Pancreas (tissue), 10 donors: ENCODE data around the gene PSMD8. TPM values are rescaled to one million over a fixed set of nuclear protein-coding genes. Genes with fewer than 3 reads are reported as not detected.
A peak's percentile ranks its signal among the peaks of the same experiment; 100 is the strongest.

Experiments
- ATAC-seq, 4 donors: fragments of 200-7000 bp; cut with Tn5 transposase; one replicate each; pipeline versions ENCODE4 v1.8.0 to v1.9.1; 2020; ENCODE audit warnings: mild to moderate bottlenecking in 4 of 4, moderate library complexity in 4 of 4
- DNase-seq, 6 donors: peaks; one replicate each; pipeline ENCODE4 v3.0.0-alpha.2; 2020
- FAIRE-seq: peaks from 2 replicates; lab custom pipeline; 2012; peaks lifted over from hg19 to GRCh38; lab: Jason Lieb, UNC
- H3K27ac ChIP-seq, 4 donors: fragments of 200-600 bp; sonication (generic); 1 replicate in 3 of 4; 2 replicates in 1 of 4; pipeline versions ENCODE4 v1.5.0 to v1.8.0; 2020
- H3K27me3 ChIP-seq, 4 donors: fragments of 200-600 bp; one replicate each; pipeline ENCODE4 v1.8.0; 2021
- H3K36me3 ChIP-seq, 3 donors: fragments of 200-600 bp; sonication (generic) in 1 of 3; one replicate each; pipeline versions ENCODE4 v1.5.0 to v1.8.0; 2020 to 2021
- H3K4me1 ChIP-seq, 3 donors: fragments of 200-600 bp; one replicate each; pipeline ENCODE4 v1.8.0; 2021
- H3K4me3 ChIP-seq, 4 donors: fragments of 200-600 bp; sonication (generic) in 2 of 4; one replicate each; pipeline versions ENCODE4 v1.5.0 to v1.8.0; 2020 to 2021
- H3K9me3 ChIP-seq, 4 donors: fragments of 200-600 bp; one replicate each; pipeline ENCODE4 v1.8.0; 2021
- CTCF ChIP-seq, 4 donors: fragments of 200-600 bp; sonication (generic) in 3 of 4; IDR thresholded peaks; one replicate each; pipeline versions ENCODE4 v1.5.0 to v1.8.0; 2021; ENCODE audit warnings: antibody characterized with exemption in 4 of 4
- WGBS, 2 donors: extraction: QIAGEN DNeasy Blood & Tissue Kit; methylation state at CpG; one replicate each; pipeline ENCODE4 v1.1.7; 2013; 5-methylcytosine and 5-hydroxymethylcytosine counted together
- intact Hi-C, 3 donors: fragments of 100-400 bp; cut with DNase I; formaldehyde crosslinking; loops; one replicate each; pipeline versions ENCODE4 v1.11.1 to v1.14.2; 2022
- polyA plus RNA-seq, 2 donors: library from polyadenylated mRNA; stranded (reverse); fragments of 200-250 nt; gene quantifications; one replicate each; pipeline ENCODE4 v1.2.3, GENCODE V29; 2013
- total RNA-seq, 6 donors: library from RNA; stranded (reverse); fragmentation: NEBNext Ultra II Directional in 4 of 6; extraction: Animal tissue kit (Norgen Biotek cat#: 25700) in 4 of 6; gene quantifications; one replicate each; pipeline versions ENCODE4 v1.2.1 to v1.2.4, GENCODE V29; 2021 to 2023
- donor health status: healthy with polysubstance abuse.
- donor health status: DM: no; HTN: no; CAD: no; lungs with moderate emphysema.
- donor health status: DM: no; HTN: no; CAD: no.
- donor health status: control.
- donor health status: control.
- donor health status: Bipolar disorder and iron deficiency.
- donor health status: DM: yes; HTN: yes; CAD: no.
- donor health status: DM: no; HTN: no; CAD: no.
- donor health status: DM: no; HTN: no; CAD: no.
- donor health status: DM: yes; HTN: yes; CAD: no.

The PSMD8 gene
- total and polyA plus RNA-seq, 8 donors, result 25.3 to 76.0 (median 58.7) TPM

- no peaks in the 10 kb centered on the region for H3K9me3 ChIP-seq
- WGBS, 2 donors, result 0 to 1% methylated on average over 18 of the region's 18 CpGs
- H3K4me3 ChIP-seq, result peak overlapping the region; percentile 47 to 91 (median 76)
- DNase-seq (no peak), ATAC-seq (peak; percentile 4 to 15 (median 10)), FAIRE-seq (no peak)
- intact Hi-C loops, result no loop called here
- H3K4me1 ChIP-seq, result peaks cover 0 to 11% (median 4%) of the 10 kb centered on the region in 3 donors
- peak overlapping the region; percentile 76 to 88 (median 84) for H3K27ac ChIP-seq
- H3K27me3 ChIP-seq, result no peaks in the 10 kb centered on the region
- peaks cover 0 to 8% (median 0%) of the 10 kb centered on the region in 3 donors for H3K36me3 ChIP-seq
- no peak for TF ChIP-seq CTCF (IDR thresholded peaks at IDR 0.05)
Measured at GRCh38 chr19:38375098-38375493, 725 bp downstream of the PSMD8 start.

DNA sequence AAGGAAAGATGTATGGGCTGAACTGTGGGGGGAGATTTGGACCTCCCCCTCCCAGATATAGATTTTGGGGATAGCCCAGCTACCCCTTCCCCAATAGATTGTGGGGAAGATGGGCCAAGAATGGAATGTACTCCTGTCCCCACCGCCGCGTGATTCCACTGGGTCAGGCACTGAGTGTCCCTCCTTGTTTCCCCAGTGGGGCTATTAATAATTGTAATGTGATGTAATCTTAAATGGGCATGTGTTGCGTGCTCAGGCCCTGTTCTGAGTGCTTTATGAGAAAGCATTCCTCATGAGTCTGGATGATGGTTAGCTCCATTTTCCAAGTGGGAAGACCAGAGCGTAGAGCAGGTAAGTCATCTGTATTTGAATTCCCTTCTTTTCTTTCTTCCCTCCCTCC, 1.4 kb downstream of the PSMD8 start:
- no peak overlapping the region for H3K27ac ChIP-seq
- peak overlapping the region in 3 of 4 donors; percentile 47 to 85 (median 68) for H3K4me3 ChIP-seq
- 76 to 82% methylated on average over 5 of the region's 5 CpGs for WGBS, 2 donors
- peaks cover under 1 to 10% (median under 1%) of the 10 kb centered on the region in 3 donors for H3K36me3 ChIP-seq
- H3K9me3 ChIP-seq, result no peaks in the 10 kb centered on the region
- no peaks in the 10 kb centered on the region for H3K27me3 ChIP-seq
- H3K4me1 ChIP-seq, result peaks cover 0 to 11% (median 4%) of the 10 kb centered on the region in 3 donors
- FAIRE-seq (no peak), DNase-seq (no peak), ATAC-seq (no peak)
- no peak for TF ChIP-seq CTCF (IDR thresholded peaks at IDR 0.05)
- intact Hi-C loops, result no loop called here

DNA sequence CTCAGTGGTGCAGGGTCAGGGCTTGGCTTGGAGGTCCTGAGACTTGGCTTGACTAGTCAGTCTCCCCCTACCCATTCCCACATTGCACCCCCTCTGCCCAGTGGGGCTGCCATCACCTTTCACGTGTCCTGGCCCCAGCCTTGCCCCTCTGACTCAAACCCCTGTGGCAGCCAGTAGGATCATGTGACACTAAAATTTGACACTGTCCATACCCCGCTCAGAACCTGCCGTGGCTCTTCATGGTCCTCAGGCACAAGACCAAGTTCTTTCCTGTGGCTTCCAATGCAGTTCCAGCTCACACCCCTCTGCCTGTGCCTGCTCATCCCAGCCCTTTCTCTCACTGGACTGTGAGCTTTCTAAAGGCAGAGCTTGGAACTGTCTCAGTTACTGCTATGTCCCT, 2.2 kb downstream of the PSMD8 start:
- H3K27ac ChIP-seq, result no peak overlapping the region
- H3K27me3 ChIP-seq, result no peaks in the 10 kb centered on the region
- WGBS, 2 donors, result 85 to 86% methylated on average over 3 of the region's 3 CpGs
- peaks cover 0 to 11% (median 4%) of the 10 kb centered on the region in 3 donors for H3K4me1 ChIP-seq
- peaks cover 7 to 19% (median 9%) of the 10 kb centered on the region in 3 donors for H3K36me3 ChIP-seq
- no peak overlapping the region for H3K4me3 ChIP-seq
- ATAC-seq (no peak), FAIRE-seq (no peak), DNase-seq (no peak)
- intact Hi-C loops, result no loop called here
- no peaks in the 10 kb centered on the region for H3K9me3 ChIP-seq
- no peak for TF ChIP-seq CTCF (IDR thresholded peaks at IDR 0.05)

- Histone ChIP-seq H3K9me3 (no peaks in the 10 kb centered on the region), H3K4me1 (peaks cover 0 to 11% (median 4%) of the 10 kb centered on the region in 3 donors), H3K4me3 (no peak overlapping the region), H3K27ac (no peak overlapping the region), H3K36me3 (peaks cover 7 to 23% (median 13%) of the 10 kb centered on the region in 3 donors), H3K27me3 (no peaks in the 10 kb centered on the region)
- no peak for FAIRE-seq
- DNase-seq, result no peak
- WGBS, 2 donors, result 98 to 99% methylated on average over 4 of the region's 4 CpGs
- no peak for ATAC-seq
- TF ChIP-seq CTCF (IDR thresholded peaks at IDR 0.05), result no peak
- intact Hi-C loops, result no loop called here
Measured at GRCh38 chr19:38377052-38377451, 2.7 kb downstream of the PSMD8 start.

DNA sequence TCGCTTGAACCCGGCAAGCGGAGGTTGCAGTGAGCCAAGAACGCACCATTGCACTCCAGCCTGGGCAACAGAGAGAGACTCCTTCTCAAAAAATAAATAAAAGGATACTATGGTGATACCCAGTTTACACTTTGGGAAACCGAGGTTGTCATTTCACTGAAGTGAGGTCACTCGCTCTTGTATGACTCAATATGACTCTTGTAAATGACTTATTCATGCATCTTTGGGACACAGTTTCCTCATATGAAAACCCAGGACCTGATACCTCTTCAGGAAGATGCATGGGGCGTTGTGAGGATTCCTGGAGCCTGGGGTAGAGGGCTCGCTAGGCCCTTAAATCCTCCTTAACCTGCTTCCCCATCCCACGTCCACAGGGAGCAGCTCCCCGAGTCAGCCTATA, 4.5 kb downstream of the PSMD8 start:
- FAIRE-seq, result no peak
- H3K27ac ChIP-seq, result no peak overlapping the region
- no peaks in the 10 kb centered on the region for H3K9me3 ChIP-seq
- intact Hi-C loops, result no loop called here
- WGBS, 2 donors, result 94 to 97% methylated on average over 10 of the region's 10 CpGs
- peaks cover 0 to 11% (median 4%) of the 10 kb centered on the region in 3 donors for H3K4me1 ChIP-seq
- no peak for DNase-seq
- peaks cover 7 to 40% (median 13%) of the 10 kb centered on the region in 3 donors for H3K36me3 ChIP-seq
- H3K27me3 ChIP-seq, result no peaks in the 10 kb centered on the region
- no peak overlapping the region for H3K4me3 ChIP-seq
- no peak for ATAC-seq
- no peak for TF ChIP-seq CTCF (IDR thresholded peaks at IDR 0.05)
